K562 (cell line): ENCODE measurements around the gene MAD1L1. TPM values are rescaled to one million over a fixed set of nuclear protein-coding genes. Genes with fewer than 3 reads are reported as not detected.
A peak's percentile ranks its signal among the peaks of the same experiment; 100 is the strongest.

Source experiments
- ATAC-seq: fragments of 200-7000 bp; cut with Tn5 transposase; 3 replicates; pipeline ENCODE4 v1.9.1; 2020; ENCODE audit warnings: moderate library complexity
- BruUV-seq: library from RNA; stranded (reverse); fragments of 400-500 nt; replicated peaks from 2 replicates; lab custom pipeline; 2021; lab: Mats Ljungman, UMichigan
- CTCF ChIA-PET: fragments of 300-600 bp; formaldehyde crosslinking; extraction: SDS; loops from one replicate; lab custom pipeline; 2021; ENCODE audit warnings: low intra/inter-chr PET ratio; lab: Yijun Ruan, JAX
- POLR2A ChIA-PET: fragments of 300-600, 350-650 bp; sonication (Branson Sonifier 250); formaldehyde crosslinking; extraction: SDS; loops from one replicate; lab custom pipeline; 2021; ENCODE audit warnings: antibody characterized with exemption, inconsistent platforms; lab: Yijun Ruan, JAX
- DNase-seq, 4 experiments: peaks; one replicate each; pipeline versions ENCODE4 v3.0.0 to v3.0.0-alpha.2; 2011 to 2018; ENCODE audit warnings: low spot score in 3 of 4, mixed read lengths in 3 of 4; ENCODE audit errors: extremely low read depth in 1 of 4
- FAIRE-seq: peaks from 2 replicates; lab custom pipeline; 2011; peaks lifted over from hg19 to GRCh38; lab: Jason Lieb, UNC
- H2AFZ ChIP-seq: 2 replicates; pipeline ENCODE4 v1.6.0; 2011; ENCODE audit warnings: low read depth, low read length, control low read depth, inconsistent platforms
- H3K27ac ChIP-seq: fragments of 200-600 bp; 3 replicates; pipeline ENCODE4 v1.8.0; 2011; ENCODE audit warnings: low read depth, mild to moderate bottlenecking, control low read depth, inconsistent platforms, low read length, moderate library complexity, mixed read lengths; ENCODE audit errors: extremely low read depth
- H3K27me3 ChIP-seq, 2 experiments: fragments of 300-600 bp in 1 of 2; 2 replicates in 1 of 2; 3 replicates in 1 of 2; pipeline versions ENCODE4 v1.6.0 to v1.8.0; 2011; ENCODE audit warnings: inconsistent platforms in 2 of 2, low read length in 2 of 2, mild to moderate bottlenecking in 1 of 2, mixed read lengths in 1 of 2, moderate library complexity in 1 of 2; ENCODE audit not compliant: control insufficient read depth in 2 of 2, insufficient read depth in 2 of 2
- H3K36me3 ChIP-seq: fragments of 300-600 bp; 3 replicates; pipeline ENCODE4 v1.8.0; 2011; ENCODE audit warnings: mild to moderate bottlenecking, low read length, inconsistent platforms; ENCODE audit not compliant: control insufficient read depth, insufficient read depth
- H3K4me1 ChIP-seq, 2 experiments: fragments of 200-600 bp in 1 of 2; replicated peaks in 1 of 2; 2 replicates in 1 of 2; 3 replicates in 1 of 2; pipeline versions ENCODE4 v1.5.1 to v1.8.0; 2011; ENCODE audit warnings: inconsistent platforms in 2 of 2, low read length in 2 of 2, mild to moderate bottlenecking in 1 of 2, mixed read lengths in 1 of 2, moderate library complexity in 1 of 2; ENCODE audit not compliant: control insufficient read depth in 2 of 2, insufficient read depth in 2 of 2
- H3K4me2 ChIP-seq: 2 replicates; pipeline ENCODE4 v1.6.1; 2011; ENCODE audit warnings: low read length, control low read depth, inconsistent platforms, mixed read lengths; ENCODE audit not compliant: insufficient read depth
- H3K4me3 ChIP-seq: fragments of 200-600 bp; sonication (generic), shearing (Covaris generic); 2 replicates; pipeline ENCODE4 v1.5.1; 2016; ENCODE audit warnings: control low read depth, inconsistent platforms
- H3K79me2 ChIP-seq: fragments of 200-600 bp; 3 replicates; pipeline ENCODE4 v1.8.0; 2011; ENCODE audit warnings: low read length, inconsistent platforms; ENCODE audit not compliant: control insufficient read depth, insufficient read depth
- H3K9ac ChIP-seq, 2 experiments: 2 replicates each; pipeline versions ENCODE4 v1.6.0 to v1.6.1; 2011; ENCODE audit warnings: low read depth in 2 of 2, low read length in 2 of 2, control low read depth in 1 of 2, inconsistent platforms in 1 of 2, mild to moderate bottlenecking in 1 of 2, mixed read lengths in 1 of 2; ENCODE audit not compliant: insufficient read depth in 1 of 2
- H3K9me1 ChIP-seq: one replicate; pipeline ENCODE4 v1.6.0; 2011; ENCODE audit warnings: inconsistent platforms, mild to moderate bottlenecking, low read length, moderate library complexity; ENCODE audit not compliant: control insufficient read depth, insufficient read depth
- H3K9me3 ChIP-seq: replicated peaks from 2 replicates; pipeline ENCODE4 v1.5.1; 2011; ENCODE audit warnings: low read depth, low read length, inconsistent platforms; ENCODE audit not compliant: control insufficient read depth, insufficient read depth
- H4K20me1 ChIP-seq: replicated peaks from 2 replicates; pipeline ENCODE4 v1.6.1; 2011; ENCODE audit warnings: low read length, inconsistent platforms, mixed read lengths; ENCODE audit not compliant: control insufficient read depth, insufficient read depth
- BRD9 ChIP-seq: fragments of 450-650 bp; IDR thresholded peaks from 2 replicates; pipeline ENCODE4 v1.6.1; 2018; ENCODE audit warnings: low read depth; ENCODE audit not compliant: partially characterized antibody
- BRF1 ChIP-seq: IDR thresholded peaks from 3 replicates; pipeline ENCODE4 v1.6.1; 2011; ENCODE audit warnings: borderline replicate concordance, mild to moderate bottlenecking; ENCODE audit not compliant: insufficient read length; ENCODE audit errors: extremely low read depth
- CREB1 ChIP-seq, 2 experiments: sonication (generic) in 1 of 2; formaldehyde crosslinking in 1 of 2; IDR thresholded peaks; 2 replicates each; pipeline versions ENCODE4 v1.6.1 to v1.8.0; 2012 to 2022; ENCODE audit warnings: inconsistent platforms in 1 of 2, mild to moderate bottlenecking in 1 of 2, missing genetic modification reagents in 1 of 2, moderate library complexity in 1 of 2
- FUS ChIP-seq: fragments of 200-400 bp; formaldehyde crosslinking; optimal IDR thresholded peaks from 2 replicates; pipeline ENCODE3; 2017; ENCODE audit warnings: low read depth, low read length
- HNRNPLL ChIP-seq: fragments of 200-400 bp; formaldehyde crosslinking; IDR thresholded peaks from 2 replicates; pipeline ENCODE4 v1.6.1; 2017; ENCODE audit warnings: low read length, low read depth, mild to moderate bottlenecking; ENCODE audit not compliant: poor library complexity, severe bottlenecking
- POLR2A ChIP-seq: fragments of 450-650 bp; conservative IDR thresholded peaks from 2 replicates; pipeline ENCODE4 v1.6.1; 2016
- ZNF764 ChIP-seq: fragments of 250-450 bp; sonication (Bioruptor Pico); IDR thresholded peaks from 2 replicates; pipeline ENCODE4 v1.4.0; 2020; ENCODE audit warnings: low read depth, mild to moderate bottlenecking, moderate library complexity
- ZNF780A ChIP-seq: fragments of 250-450 bp; sonication (Bioruptor Pico); IDR thresholded peaks from 2 replicates; pipeline ENCODE4 v1.5.0; 2021; ENCODE audit warnings: mild to moderate bottlenecking
- WGBS: fragments of 100-300 bp; shearing (Covaris generic); methylation state at CpG from one replicate; pipeline ENCODE4 v1.1.6; 2016; ENCODE audit warnings: low coverage, mixed read lengths; ENCODE audit not compliant: insufficient coverage; ENCODE audit errors: missing lambda C conversion rate; 5-methylcytosine and 5-hydroxymethylcytosine counted together
- in situ Hi-C: fragments of 300-500 bp; cut with MboI; formaldehyde crosslinking; loops from 4 replicates; pipeline ENCODE4 v1.15.0; 2018; ENCODE audit warnings: inconsistent platforms, mixed read lengths
- intact Hi-C: fragments of 100-400 bp; cut with micrococcal nuclease; formaldehyde crosslinking; loops from 2 replicates; pipeline ENCODE4 v1.14.2; 2022
- polyA plus RNA-seq, 8 experiments: library from polyadenylated mRNA; depleted of rRNA in 4 of 8; stranded (reverse) in 5 of 8; unstranded in 3 of 8; fragments of >200 nt; fragmentation: Nextera tagmentation in 2 of 8; fragmentation: Illumina TruSeq in 1 of 8; extraction: Ambion mirVana in 2 of 8; extraction: Trizol in 1 of 8; gene quantifications; 2 replicates each; pipeline versions ENCODE4 v1.2.1 to v1.2.3, GENCODE V29; 2011 to 2014; ENCODE audit warnings: inconsistent platforms in 1 of 8, missing spikeins in 1 of 8
- total RNA-seq, 7 experiments: library from RNA; depleted of rRNA in 6 of 7; stranded (reverse); fragments of >200 nt in 6 of 7; fragmentation: Illumina TruSeq in 2 of 7; extraction: Trizol in 2 of 7; gene quantifications; 2 replicates each; pipeline versions ENCODE4 v1.2.1 to v1.2.3, GENCODE V29; 2011 to 2021; ENCODE audit warnings: low replicate concordance in 1 of 7
- TF ChIP-seq, protein P1 (sequence below), 2 experiments: fragments of 450-650 bp in 1 of 2; sonication (generic) in 1 of 2; formaldehyde crosslinking in 1 of 2; IDR thresholded peaks; 2 replicates each; pipeline versions ENCODE4 v1.7.1 to v1.9.0; 2016 to 2022; ENCODE audit warnings: inconsistent platforms in 1 of 2, mild to moderate bottlenecking in 1 of 2, missing genetic modification reagents in 1 of 2
- TF ChIP-seq, protein P2 (sequence below): fragments of 450-650 bp; IDR thresholded peaks from 2 replicates; pipeline ENCODE4 v1.6.1; 2016; ENCODE audit warnings: missing biosample characterization, missing genetic modification characterization

The MAD1L1 gene
- total and polyA plus RNA-seq, 9 of the 15 experiments (the other 6 are each of a cell fraction or from before 2014, with no cell fraction given) = 1.7 to 89.7 (median 18.0) TPM

DNA sequence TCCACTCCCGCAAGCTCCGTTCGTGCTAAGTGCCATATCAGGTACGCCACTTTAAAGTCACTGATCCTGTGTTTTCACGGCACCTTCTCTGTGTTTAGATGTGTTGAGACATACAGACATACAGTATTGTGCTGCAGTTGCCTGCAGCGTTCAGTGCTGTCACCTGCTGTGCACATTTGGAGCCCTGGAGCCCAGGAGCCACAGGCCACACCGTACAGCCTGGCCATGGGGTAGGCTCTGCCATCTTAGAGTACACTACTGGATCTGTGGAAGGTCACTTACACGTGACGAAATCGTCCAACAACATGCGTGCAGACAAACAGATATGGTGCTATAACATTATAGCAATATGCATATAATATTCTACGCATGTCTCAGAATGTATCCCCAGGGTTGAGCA lies 451.4 kb downstream of the MAD1L1 start:
- DNase-seq = no peak
- POLR2A ChIA-PET = interaction anchor here (0.7 kb wide), 1 partner anchor 189 kb away, joined by 3 read pairs; no protein-coding TSS in a partner anchor
- Histone ChIP-seq H3K4me2 (no peak overlapping the region), H3K27ac (no peak overlapping the region), H3K27me3 (peaks cover 0 to 4% of the 10 kb centered on the region in 2 experiments; a peak in 1 of 5 replicates), H3K9me1 (no peaks in the 10 kb centered on the region), H2AFZ (no peak overlapping the region; the same call in 1 of the 2 replicates), H3K9ac (0 out of 4 replicates have a peak overlapping the region, but pooled peaks of 1 of the 2 experiments have one; percentile 43), H3K4me1 (no peaks in the 10 kb centered on the region; a peak in 1 of 5 replicates), H3K79me2 (no peaks in the 10 kb centered on the region), H3K36me3 (no peaks in the 10 kb centered on the region), H3K9me3 (peaks cover 2% of the 10 kb centered on the region; the same call in 1 of the 2 replicates), H3K4me3 (no peak overlapping the region), H4K20me1 (no peaks in the 10 kb centered on the region)
- intact Hi-C loops (no loop called here), in situ Hi-C loops (no loop called here)
- 49% methylated on average over 12 of the region's 12 CpGs for WGBS
- CTCF ChIA-PET = no interaction called here
- peak; percentile 33; the same call in 1 of the 3 replicates for ATAC-seq
- FAIRE-seq = no peak
- BruUV-seq = no TSS peak
- TF ChIP-seq, protein P1, sequence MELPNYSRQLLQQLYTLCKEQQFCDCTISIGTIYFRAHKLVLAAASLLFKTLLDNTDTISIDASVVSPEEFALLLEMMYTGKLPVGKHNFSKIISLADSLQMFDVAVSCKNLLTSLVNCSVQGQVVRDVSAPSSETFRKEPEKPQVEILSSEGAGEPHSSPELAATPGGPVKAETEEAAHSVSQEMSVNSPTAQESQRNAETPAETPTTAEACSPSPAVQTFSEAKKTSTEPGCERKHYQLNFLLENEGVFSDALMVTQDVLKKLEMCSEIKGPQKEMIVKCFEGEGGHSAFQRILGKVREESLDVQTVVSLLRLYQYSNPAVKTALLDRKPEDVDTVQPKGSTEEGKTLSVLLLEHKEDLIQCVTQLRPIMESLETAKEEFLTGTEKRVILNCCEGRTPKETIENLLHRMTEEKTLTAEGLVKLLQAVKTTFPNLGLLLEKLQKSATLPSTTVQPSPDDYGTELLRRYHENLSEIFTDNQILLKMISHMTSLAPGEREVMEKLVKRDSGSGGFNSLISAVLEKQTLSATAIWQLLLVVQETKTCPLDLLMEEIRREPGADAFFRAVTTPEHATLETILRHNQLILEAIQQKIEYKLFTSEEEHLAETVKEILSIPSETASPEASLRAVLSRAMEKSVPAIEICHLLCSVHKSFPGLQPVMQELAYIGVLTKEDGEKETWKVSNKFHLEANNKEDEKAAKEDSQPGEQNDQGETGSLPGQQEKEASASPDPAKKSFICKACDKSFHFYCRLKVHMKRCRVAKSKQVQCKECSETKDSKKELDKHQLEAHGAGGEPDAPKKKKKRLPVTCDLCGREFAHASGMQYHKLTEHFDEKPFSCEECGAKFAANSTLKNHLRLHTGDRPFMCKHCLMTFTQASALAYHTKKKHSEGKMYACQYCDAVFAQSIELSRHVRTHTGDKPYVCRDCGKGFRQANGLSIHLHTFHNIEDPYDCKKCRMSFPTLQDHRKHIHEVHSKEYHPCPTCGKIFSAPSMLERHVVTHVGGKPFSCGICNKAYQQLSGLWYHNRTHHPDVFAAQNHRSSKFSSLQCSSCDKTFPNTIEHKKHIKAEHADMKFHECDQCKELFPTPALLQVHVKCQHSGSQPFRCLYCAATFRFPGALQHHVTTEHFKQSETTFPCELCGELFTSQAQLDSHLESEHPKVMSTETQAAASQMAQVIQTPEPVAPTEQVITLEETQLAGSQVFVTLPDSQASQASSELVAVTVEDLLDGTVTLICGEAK (IDR thresholded peaks at IDR 0.05) = no peak
- TF ChIP-seq, protein P1 (CRISPR knock-in tag; IDR thresholded peaks at IDR 0.05) = no peak
- TF ChIP-seq ZNF764 (CRISPR knock-in tag) = no peak
- no peak for TF ChIP-seq BRD9
- TF ChIP-seq, protein P2, sequence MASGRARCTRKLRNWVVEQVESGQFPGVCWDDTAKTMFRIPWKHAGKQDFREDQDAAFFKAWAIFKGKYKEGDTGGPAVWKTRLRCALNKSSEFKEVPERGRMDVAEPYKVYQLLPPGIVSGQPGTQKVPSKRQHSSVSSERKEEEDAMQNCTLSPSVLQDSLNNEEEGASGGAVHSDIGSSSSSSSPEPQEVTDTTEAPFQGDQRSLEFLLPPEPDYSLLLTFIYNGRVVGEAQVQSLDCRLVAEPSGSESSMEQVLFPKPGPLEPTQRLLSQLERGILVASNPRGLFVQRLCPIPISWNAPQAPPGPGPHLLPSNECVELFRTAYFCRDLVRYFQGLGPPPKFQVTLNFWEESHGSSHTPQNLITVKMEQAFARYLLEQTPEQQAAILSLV (tag) = no peak
- no peak for TF ChIP-seq CREB1 (IDR thresholded peaks at IDR 0.05)
- TF ChIP-seq CREB1 (CRISPR knock-in tag; IDR thresholded peaks at IDR 0.05) = no peak
- TF ChIP-seq HNRNPLL = no peak
- TF ChIP-seq FUS = no peak
- TF ChIP-seq POLR2A = no peak
- no peak for TF ChIP-seq BRF1
- TF ChIP-seq ZNF780A (CRISPR knock-in tag) = no peak
